Measurements from ENCODE around the gene CFP.

- TF ChIP-seq CTCF (IDR thresholded peaks at IDR 0.05) (no peak), MAZ (IDR thresholded peaks at IDR 0.05; ENCODE audit: borderline replicate concordance, low read depth, low read length) (no peak), SREBF2 (IDR thresholded peaks at IDR 0.05) (no peak), POLR2A (IDR thresholded peaks at IDR 0.05; ENCODE audit: low read length) (no peak), SMC3 (IDR thresholded peaks at IDR 0.05) (no peak), RCOR1 (IDR thresholded peaks at IDR 0.05; ENCODE audit: low read depth, low read length) (no peak), HOXA7 (CRISPR knock-in tag; IDR thresholded peaks at IDR 0.05) (no peak)
Measured at GRCh38 chrX:47674776-47675175, 45.0 kb upstream of the CFP start.

Data from A549 (cell line).